ENCODE results near the gene FDX2. TPM values are rescaled to one million over a fixed set of nuclear protein-coding genes. Genes with fewer than 3 reads are reported as not detected.

The FDX2 gene
- total and polyA plus RNA-seq, 2 of the 13 experiments (the other 11 are each of a cell fraction or from before 2014, with no cell fraction given), result 21.0 to 24.7 TPM

GRCh38 chr19:10315335-10316214 is at the start of gene FDX2 (continued):
- no peak; the same call in 1 of the 2 replicates for TF ChIP-seq PRDM10 (CRISPR knock-in tag; IDR thresholded peaks at IDR 0.05; ENCODE audit: low read depth)
- no peak for TF ChIP-seq NKX3-1 (CRISPR knock-in tag; IDR thresholded peaks at IDR 0.05)
- TF ChIP-seq ZNF784 (CRISPR knock-in tag; IDR thresholded peaks at IDR 0.05; ENCODE audit: borderline replicate concordance), result peak; percentile 90; the same call in 1 of the 2 replicates
- TF ChIP-seq ZNF546 (CRISPR knock-in tag; conservative IDR thresholded peaks at IDR 0.05), result no peak
- no peak for TF ChIP-seq ZNF432 (CRISPR knock-in tag; IDR thresholded peaks at IDR 0.05; ENCODE audit: borderline replicate concordance)
- TF ChIP-seq SUZ12 (IDR thresholded peaks at IDR 0.05; ENCODE audit: low read depth, low read length), result no peak
- peak; percentile 23; the same call in 1 of the 2 replicates for TF ChIP-seq ZNF331 (CRISPR knock-in tag; IDR thresholded peaks at IDR 0.05)
- TF ChIP-seq RARA (CRISPR knock-in tag; IDR thresholded peaks at IDR 0.05), result 0 out of 2 replicates have a peak, but pooled peaks have one; percentile 7
- TF ChIP-seq ZBTB20 (CRISPR knock-in tag; IDR thresholded peaks at IDR 0.05; ENCODE audit: borderline replicate concordance, low read depth), result peak; percentile 27; the same call in 1 of the 2 replicates
- peak; percentile 65; the same call in 1 of the 2 replicates for TF ChIP-seq SIN3B (IDR thresholded peaks at IDR 0.05; ENCODE audit: low read length)
- TF ChIP-seq ZNF761 (CRISPR knock-in tag; conservative IDR thresholded peaks at IDR 0.05), result peak; percentile 50; the same call in 1 of the 2 replicates
- TF ChIP-seq ZNF143 (CRISPR knock-in tag; IDR thresholded peaks at IDR 0.05), result no peak
- TF ChIP-seq ZNF576 (CRISPR knock-in tag; IDR thresholded peaks at IDR 0.05), result no peak
- TF ChIP-seq RXRB (CRISPR knock-in tag; IDR thresholded peaks at IDR 0.05; ENCODE audit: borderline replicate concordance), result 0 out of 2 replicates have a peak, but pooled peaks have one; percentile 43
- no peak for TF ChIP-seq ZNF367 (CRISPR knock-in tag; IDR thresholded peaks at IDR 0.05; ENCODE audit: borderline replicate concordance)
- TF ChIP-seq ZEB1 (IDR thresholded peaks at IDR 0.05; ENCODE audit: insufficient replicate concordance, low read depth), result no peak
- no peak for TF ChIP-seq NFYB (CRISPR knock-in tag; IDR thresholded peaks at IDR 0.05)
- no peak for TF ChIP-seq ZNF30 (CRISPR knock-in tag; IDR thresholded peaks at IDR 0.05)
- no peak for TF ChIP-seq SKIL (CRISPR knock-in tag; IDR thresholded peaks at IDR 0.05; ENCODE audit: borderline replicate concordance)
- 0 out of 2 replicates have a peak, but pooled peaks have one; percentile 28 for TF ChIP-seq RCOR2 (CRISPR knock-in tag; IDR thresholded peaks at IDR 0.05)
- TF ChIP-seq PHB2 (IDR thresholded peaks at IDR 0.05; ENCODE audit: partially characterized antibody), result no peak
- no peak for TF ChIP-seq ADNP (CRISPR knock-in tag; IDR thresholded peaks at IDR 0.05)
- TF ChIP-seq ZNF724P (CRISPR knock-in tag; IDR thresholded peaks at IDR 0.05; ENCODE audit: borderline replicate concordance), result no peak
